ENCODE results near the gene PNMA6E. TPM values are rescaled to one million over a fixed set of nuclear protein-coding genes. Genes with fewer than 3 reads are reported as not detected.

The PNMA6E gene
- total and polyA plus RNA-seq, 2 of the 13 experiments (the other 11 are each of a cell fraction or from before 2014, with no cell fraction given): not detected

GRCh38 chrX:153357877-153358276 lies 43.3 kb downstream of the PNMA6E start (continued):
- TF ChIP-seq SKIL (CRISPR knock-in tag; IDR thresholded peaks at IDR 0.05; ENCODE audit: borderline replicate concordance): no peak
- TF ChIP-seq ZNF83 (CRISPR knock-in tag; IDR thresholded peaks at IDR 0.05; ENCODE audit: borderline replicate concordance): no peak
- TF ChIP-seq ZNF280B (CRISPR knock-in tag; IDR thresholded peaks at IDR 0.05; ENCODE audit: borderline replicate concordance): no peak
- no peak for TF ChIP-seq ASH2L (IDR thresholded peaks at IDR 0.05; ENCODE audit: insufficient read length, low read depth, low read length)
- TF ChIP-seq MAFK (conservative IDR thresholded peaks at IDR 0.05 in 1 of 2, IDR thresholded peaks at IDR 0.05 in 1 of 2; ENCODE audit: low read length in 2 of 2): no peak
- no peak for TF ChIP-seq ZNF576 (CRISPR knock-in tag; IDR thresholded peaks at IDR 0.05)
- no peak for TF ChIP-seq POLR2G (IDR thresholded peaks at IDR 0.05; ENCODE audit: low read depth, low read length)

- WGBS (ENCODE audit: low lambda C conversion rate): no CpG with 5 or more reads among the region's 12 CpGs
- POLR2A ChIA-PET: no interaction called here
- CTCF ChIA-PET (ENCODE audit: low intra/inter-chr PET ratio, low total read pairs): no interaction called here
- H3K36me3 ChIP-seq (replicated peaks in 1 of 2; ENCODE audit: control insufficient read depth in 1 of 2, insufficient read depth in 2 of 2, low read length in 2 of 2): peaks cover 0 to 1% of the 10 kb centered on the region in 2 experiments; a peak in 1 of 5 replicates
- in situ Hi-C loops (cut with HindIII; ENCODE audit: extremely low pct_ligation_motif_present, low pct_unique_long_range_greater_than_20kb): no loop called here
- no peak overlapping the region for H3K4me3 ChIP-seq (replicated peaks in 1 of 3; ENCODE audit: insufficient read depth in 1 of 3, low read depth in 2 of 3, low read length in 3 of 3)
- intact Hi-C loops (cut with micrococcal nuclease; ENCODE audit: unreplicated experiment): no loop called here
- 0 out of 2 replicates have a peak, but pooled peaks cover 5% of the 10 kb centered on the region for H3K9me3 ChIP-seq (ENCODE audit: low read length)
- H3K27me3 ChIP-seq (ENCODE audit: control insufficient read depth in 1 of 2, insufficient read depth in 2 of 2, low read length in 2 of 2): no peaks in the 10 kb centered on the region
- DNase-seq (ENCODE audit: low spot score): no peak
- no peak overlapping the region for H3K9ac ChIP-seq (ENCODE audit: insufficient read depth, low read depth, low read length)
- H3K27ac ChIP-seq (ENCODE audit: extremely low read length, insufficient read depth, low read length): no peak overlapping the region
- no TSS peak for BruUV-seq (replicated peaks)
- TF ChIP-seq RBM22 (optimal IDR thresholded peaks at IDR 0.05; ENCODE audit: low read length) (peak; percentile 51), ZNF775 (CRISPR knock-in tag; IDR thresholded peaks at IDR 0.05; ENCODE audit: borderline replicate concordance) (no peak)
- no peak for FAIRE-seq
- H4K20me1 ChIP-seq (ENCODE audit: insufficient read depth, low read length): no peaks in the 10 kb centered on the region
- peak; percentile 68 for ATAC-seq
- no peaks in the 10 kb centered on the region; the same call in 1 of the 2 replicates for H3K4me1 ChIP-seq (ENCODE audit: insufficient read depth, low read length)
- no peaks in the 10 kb centered on the region for H3K79me2 ChIP-seq (ENCODE audit: insufficient read depth, low read length)
- H3K4me2 ChIP-seq (ENCODE audit: low read depth, low read length): no peak overlapping the region
- no peak overlapping the region for H2AFZ ChIP-seq (ENCODE audit: low read length)
Measured at GRCh38 chrX:153353416-153353815, 47.7 kb downstream of the PNMA6E start.

Data from HepG2 (cell line).